IPS-NIHi7 (cell line): ENCODE measurements around the gene RAPGEF4.

Experiments used
- DNase-seq: peaks from one replicate; pipeline ENCODE4 v3.0.0; 2012; ENCODE audit warnings: mixed read lengths; ENCODE audit errors: extremely low spot score

Gene RAPGEF4

DNA sequence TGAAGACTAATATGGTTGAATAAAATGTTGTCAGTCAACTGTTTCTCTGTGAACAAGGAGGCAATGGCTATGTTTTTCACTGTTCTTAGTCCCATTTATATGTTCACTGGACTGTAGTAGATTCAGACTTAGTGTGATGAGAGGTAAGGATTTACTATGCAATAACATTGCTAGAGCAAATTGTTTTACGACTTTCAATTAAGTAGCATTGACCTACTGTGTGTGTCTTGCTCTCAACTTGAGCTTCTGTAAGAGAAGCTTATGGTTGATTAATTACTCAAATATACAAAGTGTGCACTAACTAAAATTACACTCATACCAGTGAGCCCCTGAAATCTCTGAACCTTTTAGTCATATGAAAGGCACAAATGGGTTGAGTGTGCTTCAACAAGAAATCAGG is 168.6 kb downstream of the RAPGEF4 start:
- no peak for DNase-seq

GRCh38 chr2:172905937-172906811 is 170.5 kb downstream of the RAPGEF4 start:
- no peak for DNase-seq

- no peak for DNase-seq
These were observed 172.6 kb downstream of the RAPGEF4 start for GRCh38 chr2:172908275-172908674.

- DNase-seq, result no peak
These were observed 173.8 kb downstream of the RAPGEF4 start for GRCh38 chr2:172909454-172909853.

- DNase-seq, result no peak
These were observed 176.6 kb downstream of the RAPGEF4 start for GRCh38 chr2:172912266-172912665.

DNA sequence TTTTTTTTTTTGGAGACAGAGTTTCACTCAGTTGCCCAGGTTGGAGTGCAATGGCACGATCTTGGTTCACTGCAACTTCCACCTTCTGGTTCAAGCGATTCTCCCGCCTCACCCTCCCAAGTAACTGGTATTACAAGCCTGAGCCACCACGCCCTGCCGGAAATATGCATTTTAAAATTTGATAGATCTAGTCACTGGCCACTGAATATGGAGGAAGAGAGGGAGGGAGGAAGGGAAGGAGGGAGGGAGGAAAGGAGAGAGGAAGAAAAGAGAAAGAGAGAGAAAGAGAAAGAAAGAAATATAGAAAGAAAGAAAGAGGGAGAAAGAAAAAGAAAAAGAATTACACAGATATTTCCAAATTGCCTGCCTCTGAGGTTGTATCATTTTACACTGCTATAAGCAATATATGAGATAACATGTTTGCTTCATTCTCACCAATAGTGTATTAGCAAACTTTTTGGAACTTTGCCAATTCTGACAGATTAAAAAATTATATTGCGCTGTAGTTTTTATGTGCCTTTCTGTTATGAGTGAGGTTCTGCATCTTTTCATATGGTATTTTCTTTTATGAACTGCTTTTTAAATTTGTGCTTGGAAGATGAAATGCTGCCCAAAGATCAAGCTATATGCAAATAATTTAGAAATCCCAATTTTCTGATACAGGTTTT is 178.8 kb downstream of the RAPGEF4 start:
- DNase-seq, result no peak

DNA sequence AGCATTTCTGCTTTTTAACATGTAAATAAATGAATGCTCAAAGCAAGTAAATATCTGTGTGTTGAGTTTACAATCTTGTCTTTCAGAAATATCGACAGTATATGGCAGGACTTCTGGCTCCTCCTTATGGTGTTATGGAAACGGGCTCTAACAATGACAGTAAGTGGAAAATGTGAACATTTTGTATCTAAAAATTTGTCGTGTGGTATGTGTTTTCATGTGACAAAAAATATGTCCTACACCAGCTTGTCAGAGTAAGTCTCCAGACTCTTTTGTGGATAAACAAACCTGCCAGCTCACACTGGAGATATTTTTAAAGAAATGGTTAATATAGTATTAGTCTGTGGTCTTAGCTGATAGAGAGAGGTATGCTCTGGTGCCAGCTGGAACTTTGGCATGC is 182.1 kb downstream of the RAPGEF4 start:
- no peak for DNase-seq

DNA sequence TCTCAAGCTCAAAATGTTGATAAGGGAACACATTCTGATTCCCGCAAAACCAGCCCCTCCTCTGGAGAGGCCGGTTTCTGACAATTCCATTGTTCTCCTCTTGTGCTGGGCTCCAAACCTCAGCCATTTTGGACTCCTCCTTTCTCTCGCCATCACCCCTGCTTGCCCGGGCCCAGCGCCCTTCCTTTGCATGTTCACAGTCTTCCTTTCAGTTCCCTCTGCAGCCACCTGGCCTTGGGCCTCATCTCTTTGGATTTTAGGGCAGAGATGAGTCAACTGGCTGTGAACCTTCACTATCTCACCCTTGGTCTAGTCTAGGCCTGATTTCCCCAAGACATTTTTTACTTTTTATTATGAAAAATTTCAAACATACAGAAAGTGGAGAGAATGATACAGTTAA is 184.1 kb downstream of the RAPGEF4 start:
- DNase-seq, result no peak

DNA sequence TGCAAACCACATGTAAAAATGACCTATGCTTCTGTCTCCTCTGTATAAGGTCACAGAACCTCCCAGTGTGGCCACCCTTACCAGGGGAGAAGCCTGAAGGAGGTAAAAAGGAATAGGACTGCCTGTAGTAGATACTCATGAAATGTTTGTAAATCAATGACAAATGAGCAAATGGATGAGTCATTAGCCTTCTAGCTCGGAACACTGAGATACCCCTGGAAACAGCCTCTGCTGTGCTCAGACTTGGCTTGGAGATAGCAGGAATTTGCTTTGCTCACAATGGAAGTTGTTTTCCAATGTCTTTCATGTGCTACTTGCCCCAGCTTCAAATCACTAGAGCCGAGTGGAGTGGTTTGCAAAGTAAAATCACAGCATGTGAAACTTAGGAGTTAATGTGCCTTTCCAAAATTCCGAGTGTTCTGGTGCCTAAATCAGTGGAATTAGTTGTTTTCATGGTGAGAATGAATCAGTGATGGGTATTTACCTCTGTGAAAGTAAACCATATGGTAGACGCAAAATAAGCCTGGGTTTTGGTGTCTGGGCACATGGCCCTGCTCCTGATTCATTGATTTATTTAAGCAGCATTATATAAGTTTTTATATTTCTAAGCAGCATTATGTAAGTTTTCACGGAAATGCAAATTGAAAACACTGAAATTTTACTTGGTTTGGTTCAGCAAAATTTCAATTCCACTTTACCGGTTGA is 186.0 kb downstream of the RAPGEF4 start:
- no peak for DNase-seq

DNA sequence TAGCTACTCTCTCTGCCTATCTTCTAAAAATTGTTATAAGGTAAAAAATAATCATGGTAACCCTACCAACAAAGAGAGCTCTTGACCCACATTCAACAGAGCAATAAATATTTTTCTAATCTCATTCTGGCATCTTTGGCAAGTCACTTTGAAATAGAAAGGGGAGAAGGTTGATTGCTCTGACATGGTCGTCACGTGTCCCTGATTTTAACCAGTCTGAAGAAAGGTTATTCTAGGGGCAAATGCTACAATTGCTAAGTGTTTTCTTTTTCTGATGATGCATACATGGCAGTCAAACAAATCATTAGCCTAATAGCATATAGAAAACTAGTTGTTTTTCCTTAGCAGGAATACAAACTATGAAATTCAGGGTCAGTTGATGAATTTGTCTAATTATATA is 186.7 kb downstream of the RAPGEF4 start:
- DNase-seq, result no peak

DNA sequence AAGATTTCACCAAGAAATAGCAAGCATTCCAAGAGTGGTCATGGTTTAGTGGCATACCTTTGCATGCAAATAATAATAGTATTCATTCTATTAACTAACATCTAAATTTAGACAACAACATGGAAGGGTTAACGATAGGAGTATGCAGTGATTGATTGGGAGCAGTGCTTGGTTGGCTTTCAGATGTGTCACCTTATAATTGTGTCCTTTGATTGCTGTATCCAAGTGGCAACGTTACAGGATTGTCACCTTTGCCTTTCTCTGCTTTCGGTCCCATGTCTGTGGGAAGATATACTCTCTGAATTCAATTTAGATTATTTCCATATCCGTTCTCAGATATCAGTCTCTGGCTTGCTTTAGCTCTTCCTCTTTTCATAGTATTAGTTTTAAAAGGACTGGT is 187.2 kb downstream of the RAPGEF4 start:
- no peak for DNase-seq

DNA sequence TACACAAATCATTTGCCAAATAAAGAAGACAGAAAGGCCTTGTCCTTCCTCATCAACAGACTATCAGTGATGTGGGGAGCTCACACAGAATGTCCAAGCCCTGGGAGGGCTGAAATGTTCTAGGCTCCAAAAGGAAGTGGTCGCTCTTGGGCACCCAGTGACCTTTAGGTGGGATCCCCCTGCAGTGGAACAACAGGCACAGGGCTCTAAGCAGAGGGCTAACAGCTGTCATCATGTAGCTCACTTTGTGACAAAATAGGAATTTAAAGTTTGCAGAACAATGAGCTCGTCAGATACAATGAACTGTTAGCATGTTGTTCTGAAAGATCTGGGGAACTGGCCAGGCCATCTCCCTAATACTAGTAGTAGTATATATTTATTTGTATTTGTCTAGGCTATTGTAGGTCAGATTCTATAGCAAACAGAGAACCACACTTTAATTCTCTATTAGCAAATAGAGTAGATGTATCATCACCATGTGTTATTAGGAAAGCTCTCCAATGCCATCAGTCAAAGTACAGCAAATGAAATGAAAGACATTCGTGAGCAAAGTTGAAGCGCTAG is 188.5 kb downstream of the RAPGEF4 start:
- no peak for DNase-seq

DNA sequence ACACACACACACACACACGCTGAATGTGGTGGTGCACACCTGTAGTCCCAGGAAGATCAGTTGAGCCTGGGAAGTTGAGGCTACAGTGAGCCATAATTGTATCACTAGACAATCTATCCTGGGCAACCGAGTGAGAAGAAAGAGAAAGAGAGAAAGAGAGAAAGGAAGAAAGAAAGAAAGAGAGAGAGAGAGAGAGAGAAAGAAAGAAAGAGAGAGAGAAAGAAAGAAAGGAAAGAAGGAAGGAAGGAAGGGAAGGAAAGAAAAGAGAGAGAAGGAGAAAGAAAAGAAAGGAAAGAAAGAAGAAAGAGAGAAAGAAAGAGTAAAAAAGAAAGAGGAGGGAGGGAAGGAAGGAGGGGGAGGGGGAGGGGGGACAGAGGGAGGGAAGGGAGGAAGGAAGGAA is 190.0 kb downstream of the RAPGEF4 start:
- DNase-seq, result no peak

DNA sequence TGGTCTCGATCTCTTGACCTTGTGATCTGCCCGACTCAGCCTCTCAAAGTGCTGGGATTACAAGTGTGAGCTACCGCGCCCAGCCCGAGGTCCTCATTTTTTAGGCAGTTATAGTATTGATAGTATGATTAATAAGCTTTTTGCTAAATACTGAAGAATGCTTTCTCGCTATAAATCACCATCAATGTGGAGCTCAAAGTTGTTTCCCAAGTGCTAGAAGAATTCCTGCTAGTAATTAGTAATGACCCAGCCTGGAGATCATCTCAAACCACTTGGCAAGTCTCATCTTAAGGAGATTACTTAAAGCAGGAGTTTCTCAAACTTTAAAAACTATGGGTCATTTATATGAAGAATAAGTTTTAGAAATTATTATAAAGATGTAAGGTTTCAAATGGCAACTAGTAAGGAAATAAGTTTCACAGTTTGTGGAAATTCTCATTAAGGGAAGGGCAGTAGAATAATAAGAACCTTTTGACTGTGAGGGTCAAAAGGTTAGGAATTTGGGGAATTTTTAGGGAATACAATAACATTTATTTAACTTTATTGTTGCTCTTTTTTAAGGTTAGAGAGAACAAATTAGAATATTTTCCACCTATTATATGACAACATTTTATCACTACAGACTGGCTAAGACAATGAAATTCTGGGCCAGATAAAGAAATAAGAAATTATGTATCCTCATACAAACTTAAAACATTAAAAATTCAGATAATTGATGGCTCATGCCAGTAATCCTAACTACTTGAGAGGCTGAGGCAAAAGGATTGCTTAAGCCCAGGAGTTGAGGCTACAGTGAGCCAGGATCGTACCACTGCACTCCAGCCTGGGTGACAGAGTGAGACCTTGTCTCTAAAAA is 191.4 kb downstream of the RAPGEF4 start:
- no peak for DNase-seq

- no peak for DNase-seq
These were observed 192.2 kb downstream of the RAPGEF4 start for GRCh38 chr2:172927641-172928357.

- DNase-seq, result no peak
These were observed 193.1 kb downstream of the RAPGEF4 start for GRCh38 chr2:172928756-172929155.

GRCh38 chr2:172929644-172930043 is 194.0 kb downstream of the RAPGEF4 start:
- DNase-seq, result no peak

GRCh38 chr2:172930871-172931255 is 195.2 kb downstream of the RAPGEF4 start:
- DNase-seq, result no peak

DNA sequence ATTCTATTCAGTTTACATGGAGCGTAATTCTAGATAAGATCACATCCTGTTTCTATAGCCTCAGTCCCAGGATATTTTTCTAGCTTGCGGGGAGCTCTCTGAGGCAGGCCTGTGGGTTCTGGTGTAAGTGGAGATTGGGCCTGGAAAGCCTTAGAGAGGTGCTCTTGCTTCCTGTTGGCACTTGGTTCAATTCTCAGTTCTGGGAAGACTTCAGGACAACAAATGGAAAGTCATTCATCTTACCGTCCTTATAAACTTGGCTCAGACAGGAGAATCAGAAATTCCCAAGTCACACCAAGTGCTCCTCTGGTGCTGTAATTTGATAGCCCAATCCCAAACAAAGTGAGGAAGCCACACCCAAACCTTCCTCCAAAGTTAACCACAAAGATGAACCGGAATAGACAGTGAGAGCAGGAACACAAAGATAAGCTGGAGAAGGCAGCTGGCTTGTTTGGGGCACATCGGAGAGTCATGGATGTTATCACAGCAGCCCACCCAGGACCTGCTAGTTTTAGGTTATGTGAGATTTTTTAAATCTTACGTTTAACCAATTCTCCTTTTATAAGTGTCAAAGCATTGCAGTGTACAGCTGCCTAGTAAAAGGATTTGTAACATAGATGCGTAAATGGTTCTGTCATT is 195.7 kb downstream of the RAPGEF4 start:
- DNase-seq, result peak; percentile 28

DNA sequence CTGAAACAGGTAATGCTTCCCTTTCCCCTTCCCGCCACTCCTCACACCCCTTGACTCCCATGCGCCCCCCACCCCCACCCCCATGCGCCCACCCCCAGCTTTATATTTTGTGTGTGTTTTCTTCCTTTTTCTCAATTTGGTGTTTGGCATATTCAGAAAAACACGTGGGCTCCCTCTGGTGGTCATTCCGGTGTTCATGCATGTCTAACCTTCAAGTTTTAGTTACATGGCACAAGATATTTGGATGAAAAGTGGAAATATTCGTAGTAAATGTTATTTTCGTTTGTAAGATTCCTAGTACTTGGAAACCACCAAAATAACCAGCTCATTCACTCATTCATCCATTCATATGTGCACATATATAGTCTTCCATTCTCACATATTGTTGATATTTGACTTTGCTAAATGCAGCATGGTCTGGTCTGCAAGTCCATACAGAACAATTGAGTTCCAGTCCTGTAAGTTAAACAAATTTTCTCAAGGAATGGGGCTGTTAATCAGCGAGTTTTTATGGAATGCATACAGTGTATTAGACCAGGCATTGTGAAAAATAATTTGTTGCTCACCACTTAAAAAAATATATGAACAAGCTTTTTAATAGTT is 196.4 kb downstream of the RAPGEF4 start:
- DNase-seq, result no peak
